ENCODE results near the gene CNGA3. TPM values are rescaled to one million over a fixed set of nuclear protein-coding genes. Genes with fewer than 3 reads are reported as not detected.

Gene CNGA3
- total RNA-seq, 3 donors from 2014 or later, result under 0.01 to 0.15 TPM; not detected in 1

- intact Hi-C loops (cut with DNase I; ENCODE audit: low total_unique reads), result no loop called here
- no peaks in the 10 kb centered on the region for H3K36me3 ChIP-seq
- H3K27ac ChIP-seq, result peak overlapping the region; percentile 77 to 90
- H3K4me3 ChIP-seq, result peak overlapping the region; percentile 65 to 89 (median 79)
- no peak for DNase-seq (ENCODE audit: low spot score in 2 of 2)
- no peaks in the 10 kb centered on the region for H3K4me1 ChIP-seq
- H3K27me3 ChIP-seq, result no peaks in the 10 kb centered on the region
- no peaks in the 10 kb centered on the region for H3K9me3 ChIP-seq
- no peak for TF ChIP-seq CTCF (IDR thresholded peaks at IDR 0.05)
- TF ChIP-seq POLR2AphosphoS5 (IDR thresholded peaks at IDR 0.05), result no peak
- no peak for TF ChIP-seq POLR2A (IDR thresholded peaks at IDR 0.05)
Measured at GRCh38 chr2:98445683-98446581, 99.7 kb downstream of the CNGA3 start.

- Histone ChIP-seq H3K36me3 (no peaks in the 10 kb centered on the region), H3K27ac (no peak overlapping the region), H3K9me3 (no peaks in the 10 kb centered on the region), H3K4me3 (peak overlapping the region in 1 of 3 donors; percentile 89), H3K27me3 (no peaks in the 10 kb centered on the region), H3K4me1 (no peaks in the 10 kb centered on the region)
- no peak for DNase-seq (ENCODE audit: low spot score in 2 of 2)
- intact Hi-C loops (cut with DNase I; ENCODE audit: low total_unique reads), result no loop called here
- no peak for TF ChIP-seq POLR2AphosphoS5 (IDR thresholded peaks at IDR 0.05)
- no peak for TF ChIP-seq POLR2A (IDR thresholded peaks at IDR 0.05)
- TF ChIP-seq CTCF (IDR thresholded peaks at IDR 0.05), result no peak
Measured at GRCh38 chr2:98446850-98447249, 100.6 kb downstream of the CNGA3 start.

Other genes with a start within 250 kb of the CNGA3 start
- 10 to 100 TPM; 22.6 to 35.4 (median 25.8) TPM for gene INPP4A, start 98.4 kb downstream of the CNGA3 start, total RNA-seq

Data from breast epithelium (tissue), 4 donors.